OCI-LY1 (cell line): ENCODE data around the gene FRAS1.

Experiments
- H2AFZ ChIP-seq: fragments of 200-600 bp; sonication (generic), shearing (Covaris generic); 2 replicates; pipeline ENCODE4 v1.6.0; 2014; ENCODE audit warnings: antibody characterized with exemption, mild to moderate bottlenecking, low read length
- H3F3A ChIP-seq: fragments of 200-600 bp; sonication (generic), shearing (Covaris generic); 2 replicates; pipeline ENCODE4 v1.6.0; 2014; ENCODE audit warnings: mild to moderate bottlenecking, antibody characterized with exemption, low read length, moderate library complexity; ENCODE audit not compliant: insufficient read depth
- H3K27ac ChIP-seq: fragments of 200-600 bp; sonication (generic); 2 replicates; pipeline ENCODE4 v1.5.1; 2014; ENCODE audit warnings: low read length, mixed run types, mild to moderate bottlenecking, low read depth; ENCODE audit not compliant: poor library complexity, severe bottlenecking
- H3K27me3 ChIP-seq: fragments of 200-600 bp; sonication (generic); 2 replicates; pipeline ENCODE4 v1.6.0; 2014; ENCODE audit warnings: antibody characterized with exemption, mild to moderate bottlenecking, low read length, moderate library complexity; ENCODE audit not compliant: insufficient read depth
- H3K36me3 ChIP-seq: fragments of 200-600 bp; sonication (generic); 2 replicates; pipeline ENCODE4 v1.6.1; 2014; ENCODE audit warnings: mild to moderate bottlenecking, antibody characterized with exemption, low read length, moderate library complexity, mixed read lengths; ENCODE audit not compliant: insufficient read depth
- H3K4me1 ChIP-seq: fragments of 200-600 bp; sonication (generic); 2 replicates; pipeline ENCODE4 v1.5.1; 2014; ENCODE audit warnings: mild to moderate bottlenecking, low read length, moderate library complexity; ENCODE audit not compliant: insufficient read depth, severe bottlenecking
- H3K4me2 ChIP-seq: fragments of 200-600 bp; sonication (generic), shearing (Covaris generic); 2 replicates; pipeline ENCODE4 v1.6.1; 2014; ENCODE audit warnings: low read length
- H3K4me3 ChIP-seq: fragments of 200-600 bp; sonication (generic); 2 replicates; pipeline ENCODE4 v1.5.1; 2014; ENCODE audit warnings: low read length, low read depth, mild to moderate bottlenecking, mixed read lengths; ENCODE audit not compliant: poor library complexity, severe bottlenecking
- H3K79me2 ChIP-seq: fragments of 200-600 bp; shearing (Covaris generic); 2 replicates; pipeline ENCODE4 v1.6.1; 2016; ENCODE audit warnings: mixed run types, low read length, mixed read lengths; ENCODE audit not compliant: insufficient read depth
- H3K9ac ChIP-seq: fragments of 200-600 bp; sonication (generic), shearing (Covaris generic); 2 replicates; pipeline ENCODE4 v1.6.1; 2014; ENCODE audit warnings: mild to moderate bottlenecking, low read length, mixed read lengths
- H3K9me2 ChIP-seq: fragments of 200-600 bp; sonication (generic), shearing (Covaris generic); 2 replicates; pipeline ENCODE4 v1.6.1; 2014; ENCODE audit warnings: low read depth, mild to moderate bottlenecking, low read length, mixed read lengths
- H3K9me3 ChIP-seq: fragments of 200-600 bp; shearing (Covaris generic); 2 replicates; pipeline ENCODE4 v1.6.1; 2014; ENCODE audit warnings: low read length, mixed read lengths
- H4K20me1 ChIP-seq: fragments of 200-600 bp; sonication (generic), shearing (Covaris generic); 2 replicates; pipeline ENCODE4 v1.6.0; 2016; ENCODE audit warnings: mild to moderate bottlenecking, low read length; ENCODE audit not compliant: insufficient read depth
- CTCF ChIP-seq: fragments of 200-600 bp; sonication (generic), shearing (Covaris generic); IDR thresholded peaks from 2 replicates; pipeline ENCODE4 v1.5.1; 2017; ENCODE audit warnings: mild to moderate bottlenecking, antibody characterized with exemption, low read length, moderate library complexity, mixed read lengths
- EZH2 ChIP-seq: fragments of 200-600 bp; sonication (generic), shearing (Covaris generic); IDR thresholded peaks from 2 replicates; pipeline ENCODE4 v1.8.0; 2017; ENCODE audit warnings: borderline replicate concordance, mixed run types, mild to moderate bottlenecking, antibody characterized with exemption, low read length, moderate library complexity, mixed read lengths

Gene FRAS1

GRCh38 chr4:78018271-78019049 is 38.7 kb upstream of the FRAS1 start:
- H3K9ac ChIP-seq: no peak overlapping the region
- H3K27me3 ChIP-seq: no peaks in the 10 kb centered on the region
- H3F3A ChIP-seq: no peaks in the 10 kb centered on the region
- H3K4me2 ChIP-seq: no peak overlapping the region
- no peaks in the 10 kb centered on the region for H3K36me3 ChIP-seq
- no peak overlapping the region for H3K4me3 ChIP-seq
- no peak overlapping the region for H2AFZ ChIP-seq
- no peaks in the 10 kb centered on the region for H4K20me1 ChIP-seq
- H3K9me2 ChIP-seq: no peaks in the 10 kb centered on the region
- no peak for TF ChIP-seq CTCF
- H3K4me1 ChIP-seq: no peaks in the 10 kb centered on the region
- H3K27ac ChIP-seq: no peak overlapping the region
- H3K79me2 ChIP-seq: no peaks in the 10 kb centered on the region
- H3K9me3 ChIP-seq: no peaks in the 10 kb centered on the region

- Histone ChIP-seq H3K27ac (no peak overlapping the region), H4K20me1 (no peaks in the 10 kb centered on the region), H3K9ac (no peak overlapping the region), H3K4me3 (no peak overlapping the region), H3F3A (no peaks in the 10 kb centered on the region), H3K27me3 (no peaks in the 10 kb centered on the region), H3K4me1 (no peaks in the 10 kb centered on the region), H3K9me3 (no peaks in the 10 kb centered on the region), H3K36me3 (no peaks in the 10 kb centered on the region), H3K9me2 (no peaks in the 10 kb centered on the region), H3K79me2 (no peaks in the 10 kb centered on the region), H2AFZ (no peak overlapping the region), H3K4me2 (no peak overlapping the region)
- no peak for TF ChIP-seq EZH2
- no peak for TF ChIP-seq CTCF
Measured at GRCh38 chr4:78019414-78019813, 37.7 kb upstream of the FRAS1 start.

- no peak overlapping the region for H3K9ac ChIP-seq
- H3F3A ChIP-seq: no peaks in the 10 kb centered on the region
- no peak overlapping the region for H3K27ac ChIP-seq
- no peak for TF ChIP-seq CTCF
- no peak for TF ChIP-seq EZH2
- H4K20me1 ChIP-seq: no peaks in the 10 kb centered on the region
- H3K36me3 ChIP-seq: no peaks in the 10 kb centered on the region
- no peak overlapping the region for H2AFZ ChIP-seq
- H3K9me2 ChIP-seq: no peaks in the 10 kb centered on the region
- no peaks in the 10 kb centered on the region for H3K79me2 ChIP-seq
- H3K4me2 ChIP-seq: no peak overlapping the region
- H3K4me3 ChIP-seq: no peak overlapping the region
- H3K27me3 ChIP-seq: no peaks in the 10 kb centered on the region
- H3K4me1 ChIP-seq: no peaks in the 10 kb centered on the region
- H3K9me3 ChIP-seq: no peaks in the 10 kb centered on the region
Measured at GRCh38 chr4:78020677-78021076, 36.4 kb upstream of the FRAS1 start.
